ENCODE data around the gene MRPL10. TPM values are rescaled to one million over a fixed set of nuclear protein-coding genes. Genes with fewer than 3 reads are reported as not detected.

The MRPL10 gene
- total RNA-seq, 1 experiment from 2014 or later: 95.6 TPM

DNA sequence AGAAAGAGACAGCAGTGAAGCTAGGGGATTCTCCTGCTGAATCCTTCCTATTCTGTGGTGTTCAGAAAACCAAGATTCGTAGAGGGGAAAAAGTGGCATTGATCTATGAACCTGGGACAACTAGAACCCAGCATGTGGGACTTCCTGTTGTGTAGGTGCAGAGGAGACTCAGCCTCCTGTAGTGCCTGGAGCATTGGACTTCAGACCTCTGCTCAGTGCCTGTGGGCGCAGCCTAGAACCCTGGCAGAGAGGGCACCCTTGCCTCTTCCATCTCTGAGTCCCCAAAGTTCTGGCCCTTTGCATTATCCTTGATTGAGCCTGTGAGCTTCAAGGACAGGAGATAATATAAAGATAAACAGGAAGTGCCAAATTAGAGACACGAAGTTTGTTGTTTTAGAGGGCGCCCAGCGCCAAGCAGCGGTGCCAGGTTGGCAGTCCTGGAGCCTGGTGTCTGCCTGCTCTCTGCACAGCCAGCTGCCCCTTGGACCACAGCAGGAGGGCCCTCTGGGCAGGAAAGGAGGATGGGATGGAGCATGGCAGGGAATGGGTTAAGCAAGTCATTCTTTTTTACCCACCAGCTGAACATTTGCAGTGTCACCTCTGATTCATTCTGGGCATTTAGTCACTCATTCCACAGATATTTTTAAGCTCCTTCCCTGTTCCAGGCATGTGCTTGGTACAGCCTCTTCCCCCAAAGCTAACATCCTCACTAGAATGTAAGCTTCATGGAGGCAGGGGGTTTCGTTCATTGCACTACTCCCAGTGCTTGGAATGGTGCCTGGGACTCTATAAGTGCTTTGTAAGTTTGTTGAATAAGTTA lies 31.5 kb upstream of the MRPL10 start:
- in situ Hi-C loops (cut with HindIII; ENCODE audit: low sequenced_read_pairs): no loop called here
- DNase-seq (ENCODE audit: low spot score): no peak

- in situ Hi-C loops (cut with HindIII; ENCODE audit: low sequenced_read_pairs): no loop called here
- no peak for DNase-seq (ENCODE audit: low spot score)
These were observed 29.0 kb upstream of the MRPL10 start for GRCh38 chr17:47860386-47860785.

DNA sequence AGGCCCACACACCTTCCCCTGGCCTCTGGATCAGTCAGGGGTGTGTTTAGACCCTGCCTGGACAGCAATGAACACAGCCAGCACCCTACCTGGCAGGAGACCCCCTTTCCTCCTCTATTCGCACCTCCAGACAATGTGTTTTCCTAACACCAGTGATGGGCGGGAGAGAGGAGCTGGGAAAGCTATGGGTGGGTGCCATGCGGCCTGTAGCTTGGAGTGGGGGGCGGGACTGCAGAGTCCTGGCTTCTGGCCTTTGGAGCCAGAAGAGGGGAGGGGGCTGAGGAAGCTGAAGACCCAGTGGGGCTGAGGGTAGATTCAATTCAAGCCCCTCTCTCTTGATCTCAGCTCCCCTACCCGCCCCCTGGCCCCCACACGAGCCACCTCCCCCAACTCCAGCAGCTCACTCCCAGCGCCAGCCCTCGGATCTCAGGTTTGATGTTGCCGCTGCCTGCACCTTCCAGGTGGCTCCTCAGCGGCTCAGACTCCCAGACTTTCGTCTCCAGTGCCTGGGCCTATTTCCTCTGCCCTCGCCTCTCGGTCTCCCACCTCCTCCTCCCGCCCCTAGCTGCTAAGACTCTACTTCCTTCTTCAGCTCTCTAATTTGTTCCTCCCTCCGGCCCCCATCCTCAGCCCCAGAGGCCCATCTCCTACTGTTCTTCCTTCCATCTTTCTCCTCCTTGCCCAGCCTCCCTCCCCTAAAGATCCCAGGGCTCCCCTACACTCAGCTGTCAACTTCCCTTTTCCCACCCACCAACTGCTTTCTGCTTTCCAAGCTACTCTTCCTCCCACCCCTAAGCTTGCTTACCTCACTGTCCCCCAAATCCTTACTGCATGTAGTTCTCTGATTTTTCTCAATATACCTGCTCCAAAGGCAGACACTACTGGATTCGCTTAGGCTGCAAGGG lies 26.5 kb upstream of the MRPL10 start:
- in situ Hi-C loops (cut with HindIII; ENCODE audit: low sequenced_read_pairs): no loop called here
- DNase-seq (ENCODE audit: low spot score): no peak

- DNase-seq (ENCODE audit: low spot score): no peak
- in situ Hi-C loops (cut with HindIII; ENCODE audit: low sequenced_read_pairs): no loop called here
These were observed 25.5 kb upstream of the MRPL10 start for GRCh38 chr17:47856830-47857229.

DNA sequence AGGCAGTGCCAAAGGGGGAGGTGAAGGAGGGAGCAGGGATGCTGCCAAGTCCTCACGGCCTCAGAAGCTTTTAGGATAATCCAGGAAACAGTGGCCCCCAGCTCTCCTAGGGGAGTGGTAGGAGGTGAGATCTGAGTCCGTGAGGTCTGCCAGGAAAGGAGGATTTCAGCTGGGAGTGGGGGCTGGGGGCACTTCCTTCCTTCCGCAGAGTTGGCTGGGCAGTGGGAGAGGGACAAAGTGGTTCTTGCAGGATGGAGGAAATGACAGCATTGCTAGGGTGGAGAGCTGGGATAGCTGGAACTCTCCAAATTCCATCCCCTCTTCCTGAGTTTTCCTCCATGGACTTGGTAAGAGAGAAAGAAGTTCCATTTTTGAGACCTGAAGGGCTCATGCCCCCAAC lies 24.4 kb upstream of the MRPL10 start:
- in situ Hi-C loops (cut with HindIII; ENCODE audit: low sequenced_read_pairs): no loop called here
- no peak for DNase-seq (ENCODE audit: low spot score)

- no peak for DNase-seq (ENCODE audit: low spot score)
- in situ Hi-C loops (cut with HindIII; ENCODE audit: low sequenced_read_pairs): no loop called here
These were observed 22.3 kb upstream of the MRPL10 start for GRCh38 chr17:47853616-47854015.

- no peak for DNase-seq (ENCODE audit: low spot score)
- in situ Hi-C loops (cut with HindIII; ENCODE audit: low sequenced_read_pairs): no loop called here
These were observed 21.0 kb upstream of the MRPL10 start for GRCh38 chr17:47852113-47852949.

DNA sequence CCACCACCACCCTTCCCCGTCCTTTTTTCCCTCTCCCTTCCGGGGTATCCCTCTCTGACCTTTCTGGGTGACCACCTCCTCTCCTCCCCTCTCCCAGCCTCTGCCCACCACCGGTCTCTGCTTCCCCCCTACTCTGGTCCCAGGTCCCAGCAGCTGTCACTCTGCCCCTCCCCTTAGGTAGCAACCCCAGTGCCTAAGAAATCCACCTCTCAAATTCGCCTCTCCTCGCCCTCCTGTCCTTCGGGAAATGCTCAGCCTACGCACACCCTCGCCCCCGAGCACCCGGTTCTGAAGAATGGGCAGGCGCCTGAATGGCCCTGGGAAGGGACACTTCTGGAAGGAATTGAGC lies 20.4 kb upstream of the MRPL10 start:
- in situ Hi-C loops (cut with HindIII; ENCODE audit: low sequenced_read_pairs): no loop called here
- no peak for DNase-seq (ENCODE audit: low spot score)

DNA sequence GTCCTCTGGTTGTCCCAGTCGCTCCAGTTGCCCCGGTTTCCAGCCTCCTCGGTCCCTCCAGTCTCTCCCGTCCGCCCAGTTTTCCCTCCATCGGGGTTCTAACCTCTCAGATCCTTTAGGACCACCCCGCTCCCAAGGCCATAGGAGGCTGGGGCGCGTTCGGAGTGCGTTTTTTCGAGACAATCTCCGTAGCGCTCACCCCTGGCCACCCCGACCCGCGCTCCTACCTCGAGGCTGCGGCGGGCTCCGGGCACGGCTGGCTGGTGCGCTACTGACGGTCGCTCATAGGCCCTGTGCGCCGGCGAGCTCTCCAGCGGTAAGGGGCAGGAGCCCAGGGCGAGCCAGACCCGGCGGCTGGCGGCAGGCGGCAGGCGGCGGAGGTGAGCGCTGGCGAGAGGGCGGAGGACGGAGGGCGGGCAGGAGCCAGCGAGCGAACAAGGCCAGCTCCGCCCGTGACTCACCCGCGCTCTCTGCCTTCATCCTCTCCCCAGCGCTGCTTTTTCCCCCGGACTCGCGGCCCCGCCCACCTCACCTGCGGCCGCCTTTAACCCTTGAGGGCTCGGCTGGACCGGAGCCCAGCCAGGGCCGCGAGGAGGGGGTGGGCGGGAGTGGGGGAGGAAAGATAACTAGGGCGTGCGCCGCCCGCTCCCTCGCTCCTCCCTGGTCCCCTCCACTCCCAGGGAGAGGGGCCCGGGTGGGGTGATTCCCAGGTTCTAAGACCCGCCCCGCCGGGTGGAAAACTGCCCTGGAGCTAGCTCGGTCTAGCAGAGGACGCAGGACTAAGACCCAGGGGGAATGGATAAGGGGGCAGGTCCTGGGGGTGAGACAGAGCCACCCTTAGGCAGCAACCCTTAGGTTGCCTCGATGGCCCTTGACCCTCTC lies 19.6 kb upstream of the MRPL10 start, which contains the start of gene SP6:
Gene SP6 (minus strand): TSS at position 472 of the 882 bp plus-strand sequence. CDS start 2,734 bp downstream, outside the sequence.
- peak; percentile 62 for DNase-seq (ENCODE audit: low spot score)
- in situ Hi-C loops (cut with HindIII; ENCODE audit: low sequenced_read_pairs): no loop called here

- in situ Hi-C loops (cut with HindIII; ENCODE audit: low sequenced_read_pairs): no loop called here
- peak; percentile 25 for DNase-seq (ENCODE audit: low spot score)
These were observed 19.0 kb upstream of the MRPL10 start for GRCh38 chr17:47850373-47850691.

DNA sequence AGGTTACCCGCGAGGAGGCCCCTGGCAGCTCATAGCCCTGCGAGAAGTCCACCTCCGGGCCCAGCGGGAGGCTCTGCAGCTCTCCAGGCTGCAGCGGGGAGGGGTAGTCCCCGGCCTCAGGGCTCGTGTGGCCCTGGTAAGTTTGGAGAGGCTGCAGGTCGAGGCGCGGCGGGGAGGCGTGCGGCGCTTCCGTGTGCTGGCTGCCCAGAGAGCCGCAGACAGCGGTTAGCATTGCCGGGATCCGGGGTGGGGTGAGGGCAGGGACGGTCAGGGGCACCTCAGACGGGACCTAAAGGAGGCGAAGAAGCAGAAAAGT lies 16.8 kb upstream of the MRPL10 start:
- no peak for DNase-seq (ENCODE audit: low spot score)
- in situ Hi-C loops (cut with HindIII; ENCODE audit: low sequenced_read_pairs): no loop called here

- no peak for DNase-seq (ENCODE audit: low spot score)
- in situ Hi-C loops (cut with HindIII; ENCODE audit: low sequenced_read_pairs): no loop called here
These were observed 16.2 kb upstream of the MRPL10 start for GRCh38 chr17:47847341-47848197.

GRCh38 chr17:47846716-47847340 lies 15.5 kb upstream of the MRPL10 start:
- in situ Hi-C loops (cut with HindIII; ENCODE audit: low sequenced_read_pairs): no loop called here

GRCh38 chr17:47845716-47846075 lies 14.4 kb upstream of the MRPL10 start:
- in situ Hi-C loops (cut with HindIII; ENCODE audit: low sequenced_read_pairs): no loop called here
- no peak for DNase-seq (ENCODE audit: low spot score)

More at GRCh38 chr17:47846716-47847340, 15.5 kb upstream of the MRPL10 start:
- no peak for DNase-seq (ENCODE audit: low spot score)

GRCh38 chr17:47844814-47845715 lies 13.7 kb upstream of the MRPL10 start:
- DNase-seq (ENCODE audit: low spot score): no peak
- in situ Hi-C loops (cut with HindIII; ENCODE audit: low sequenced_read_pairs): no loop called here

GRCh38 chr17:47844227-47844626 lies 12.9 kb upstream of the MRPL10 start:
- no peak for DNase-seq (ENCODE audit: low spot score)
- in situ Hi-C loops (cut with HindIII; ENCODE audit: low sequenced_read_pairs): no loop called here

DNA sequence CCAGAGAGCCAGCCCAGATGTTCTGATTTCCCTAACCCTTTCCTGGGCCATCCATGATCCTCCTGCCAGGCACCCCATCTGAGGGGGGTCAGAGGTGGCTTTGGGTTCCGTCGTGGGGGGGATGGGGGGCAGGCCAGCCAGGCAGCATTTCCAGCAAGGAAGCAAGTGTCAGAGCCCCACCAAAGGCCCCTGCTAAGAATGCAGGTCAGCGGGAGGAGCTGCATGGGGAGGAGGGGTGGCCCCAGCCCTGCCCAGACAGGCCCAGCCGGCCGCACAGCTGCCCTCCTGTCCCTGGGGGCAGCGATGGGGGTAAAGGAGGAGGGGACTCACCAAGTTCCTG lies 12.0 kb upstream of the MRPL10 start:
- in situ Hi-C loops (cut with HindIII; ENCODE audit: low sequenced_read_pairs): no loop called here

More for the DNA sequence above, 12.0 kb upstream of the MRPL10 start:
- DNase-seq (ENCODE audit: low spot score): no peak
